ENCODE measurements around the gene SCNM1.
"Not testable (repeated sequence)": the region's sequence is repeated elsewhere in the genome, so short reads cannot be mapped to it uniquely, and the experiment has no call there.

DNA sequence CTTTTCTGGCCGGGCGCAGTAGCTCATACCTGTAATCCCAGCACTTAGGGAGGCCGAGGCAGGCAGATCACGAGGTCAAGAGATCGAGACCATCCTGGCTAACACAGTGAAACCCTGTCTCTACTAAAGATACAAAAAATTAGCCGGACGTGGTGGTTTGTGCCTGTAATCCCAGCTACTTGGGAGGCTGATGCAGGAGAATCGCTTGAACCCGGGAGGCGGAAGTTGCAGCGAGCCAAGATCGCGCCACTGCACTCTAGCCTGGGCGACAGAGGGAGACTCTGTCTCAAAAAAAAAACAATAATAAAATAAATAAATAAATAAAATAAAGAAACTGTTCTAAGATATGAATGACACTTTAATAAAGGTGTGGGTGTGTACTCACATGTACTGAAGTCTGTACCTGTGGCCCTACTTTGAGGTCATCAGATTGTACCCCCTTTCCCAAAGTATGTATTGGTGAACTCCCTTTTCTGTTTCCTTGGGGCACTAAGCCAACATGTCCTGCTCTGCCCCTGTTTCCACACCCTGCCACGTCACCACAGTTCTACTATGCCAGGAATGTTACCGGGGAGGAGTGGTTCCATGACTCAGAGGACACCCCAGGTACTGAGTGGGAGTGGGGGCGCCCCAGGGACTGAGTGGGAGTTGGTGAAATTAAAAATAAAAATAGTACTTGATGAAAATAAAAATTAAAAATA, 29.1 kb downstream of the SCNM1 start:
- TF ChIP-seq, protein P1, sequence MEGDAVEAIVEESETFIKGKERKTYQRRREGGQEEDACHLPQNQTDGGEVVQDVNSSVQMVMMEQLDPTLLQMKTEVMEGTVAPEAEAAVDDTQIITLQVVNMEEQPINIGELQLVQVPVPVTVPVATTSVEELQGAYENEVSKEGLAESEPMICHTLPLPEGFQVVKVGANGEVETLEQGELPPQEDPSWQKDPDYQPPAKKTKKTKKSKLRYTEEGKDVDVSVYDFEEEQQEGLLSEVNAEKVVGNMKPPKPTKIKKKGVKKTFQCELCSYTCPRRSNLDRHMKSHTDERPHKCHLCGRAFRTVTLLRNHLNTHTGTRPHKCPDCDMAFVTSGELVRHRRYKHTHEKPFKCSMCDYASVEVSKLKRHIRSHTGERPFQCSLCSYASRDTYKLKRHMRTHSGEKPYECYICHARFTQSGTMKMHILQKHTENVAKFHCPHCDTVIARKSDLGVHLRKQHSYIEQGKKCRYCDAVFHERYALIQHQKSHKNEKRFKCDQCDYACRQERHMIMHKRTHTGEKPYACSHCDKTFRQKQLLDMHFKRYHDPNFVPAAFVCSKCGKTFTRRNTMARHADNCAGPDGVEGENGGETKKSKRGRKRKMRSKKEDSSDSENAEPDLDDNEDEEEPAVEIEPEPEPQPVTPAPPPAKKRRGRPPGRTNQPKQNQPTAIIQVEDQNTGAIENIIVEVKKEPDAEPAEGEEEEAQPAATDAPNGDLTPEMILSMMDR (IDR thresholded peaks at IDR 0.05), result not testable (repeated sequence)
- TF ChIP-seq POLR2A (IDR thresholded peaks at IDR 0.05), result not testable (repeated sequence)

Data from heart left ventricle (tissue), 13 donors.